Measurements from ENCODE around the gene PTPN21.
A peak's percentile ranks its signal among the peaks of the same experiment; 100 is the strongest.

PTPN21 gene

GRCh38 chr14:88554457-88555286, at the start of gene PTPN21:
Gene PTPN21 (minus strand): TSS chr14:88555007. CDS start chr14:88550417, 4,590 bp downstream.
- Mint-ChIP-seq H3K27ac (no peak within 1 kb of the TSS), H3K4me3 (peak within 1 kb of the TSS; percentile 72), H3K9me3 (no peaks in the 10 kb centered on the region), H3K36me3 (ENCODE audit: low read depth) (no peaks in the 10 kb centered on the region), H3K4me1 (ENCODE audit: low read depth) (peaks cover 42% of the 10 kb centered on the region), H3K27me3 (peaks cover 70% of the 10 kb centered on the region)
- no peak for DNase-seq

- H3K36me3 Mint-ChIP-seq (ENCODE audit: low read depth) = peaks cover 95% of the 10 kb centered on the region
- H3K4me1 Mint-ChIP-seq (ENCODE audit: low read depth) = peaks cover 40% of the 10 kb centered on the region
- no peak for DNase-seq
- H3K27ac Mint-ChIP-seq = peak overlapping the region; percentile 33
- no peaks in the 10 kb centered on the region for H3K9me3 Mint-ChIP-seq
- H3K4me3 Mint-ChIP-seq = no peak overlapping the region
- H3K27me3 Mint-ChIP-seq = no peaks in the 10 kb centered on the region
Observed at GRCh38 chr14:88604212-88604611, 49.4 kb upstream of the PTPN21 start.

- Mint-ChIP-seq H3K4me3 (peak overlapping the region; percentile 58), H3K36me3 (ENCODE audit: low read depth) (peaks cover 99% of the 10 kb centered on the region), H3K27ac (peak overlapping the region; percentile 95), H3K27me3 (no peaks in the 10 kb centered on the region), H3K9me3 (no peaks in the 10 kb centered on the region), H3K4me1 (ENCODE audit: low read depth) (peaks cover 49% of the 10 kb centered on the region)
- DNase-seq = peak; percentile 42
Observed at GRCh38 chr14:88599761-88600439, 45.1 kb upstream of the PTPN21 start.

GRCh38 chr14:88599326-88599725, 44.5 kb upstream of the PTPN21 start:
- H3K4me3 Mint-ChIP-seq = peak overlapping the region; percentile 58
- DNase-seq = no peak
- no peaks in the 10 kb centered on the region for H3K9me3 Mint-ChIP-seq
- no peaks in the 10 kb centered on the region for H3K27me3 Mint-ChIP-seq
- H3K4me1 Mint-ChIP-seq (ENCODE audit: low read depth) = peaks cover 48% of the 10 kb centered on the region
- H3K36me3 Mint-ChIP-seq (ENCODE audit: low read depth) = peaks cover 100% of the 10 kb centered on the region
- H3K27ac Mint-ChIP-seq = peak overlapping the region; percentile 95

- Mint-ChIP-seq H3K36me3 (ENCODE audit: low read depth) (peaks cover 100% of the 10 kb centered on the region), H3K4me3 (no peak overlapping the region), H3K27me3 (no peaks in the 10 kb centered on the region), H3K9me3 (no peaks in the 10 kb centered on the region), H3K27ac (peak overlapping the region; percentile 18), H3K4me1 (ENCODE audit: low read depth) (peaks cover 44% of the 10 kb centered on the region)
- no peak for DNase-seq
Observed at GRCh38 chr14:88598097-88598675, 43.4 kb upstream of the PTPN21 start.

DNA sequence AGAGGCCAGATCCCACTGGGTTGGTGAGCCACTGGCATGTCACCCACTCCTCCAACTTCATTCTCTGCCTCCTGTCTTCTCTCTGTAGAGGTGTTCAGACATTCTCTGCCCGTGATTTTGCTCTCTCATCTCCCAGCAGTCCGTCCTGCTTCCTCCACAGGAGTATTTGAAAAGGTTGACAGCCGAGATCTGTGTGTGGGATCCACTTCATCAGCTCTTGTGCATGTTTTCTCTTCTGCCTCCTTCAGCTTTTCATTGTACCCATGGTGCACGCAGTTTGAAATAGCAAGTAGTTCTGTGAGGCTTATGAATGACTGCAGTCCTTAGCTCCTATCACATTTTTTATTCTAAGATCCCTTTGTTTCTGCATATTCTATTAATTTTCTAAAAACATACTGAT, 42.8 kb upstream of the PTPN21 start:
- Mint-ChIP-seq H3K36me3 (ENCODE audit: low read depth) (peaks cover 100% of the 10 kb centered on the region), H3K27ac (no peak overlapping the region), H3K9me3 (no peaks in the 10 kb centered on the region), H3K4me3 (no peak overlapping the region), H3K4me1 (ENCODE audit: low read depth) (peaks cover 42% of the 10 kb centered on the region), H3K27me3 (no peaks in the 10 kb centered on the region)
- DNase-seq = no peak

DNA sequence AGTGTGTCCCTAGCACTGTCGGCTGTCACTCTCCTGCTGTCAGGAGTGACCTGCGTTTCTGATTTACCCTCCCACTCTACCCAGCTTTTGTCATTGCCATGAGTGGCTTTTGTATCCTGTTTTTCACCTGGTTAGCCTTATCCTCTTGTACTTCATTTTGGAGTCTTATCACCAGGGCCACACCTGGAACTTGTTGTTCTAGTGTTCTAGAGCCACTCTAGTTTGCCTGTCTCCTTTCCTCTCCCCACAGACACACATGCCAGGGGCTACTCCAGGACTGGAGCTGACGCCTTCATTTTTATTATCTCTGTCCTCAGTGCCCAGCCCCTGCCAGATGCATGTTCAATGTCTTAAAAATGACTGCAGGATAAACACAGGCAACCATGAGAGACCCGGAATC, 42.2 kb upstream of the PTPN21 start:
- no peak overlapping the region for H3K4me3 Mint-ChIP-seq
- DNase-seq = no peak
- H3K27ac Mint-ChIP-seq = no peak overlapping the region

DNA sequence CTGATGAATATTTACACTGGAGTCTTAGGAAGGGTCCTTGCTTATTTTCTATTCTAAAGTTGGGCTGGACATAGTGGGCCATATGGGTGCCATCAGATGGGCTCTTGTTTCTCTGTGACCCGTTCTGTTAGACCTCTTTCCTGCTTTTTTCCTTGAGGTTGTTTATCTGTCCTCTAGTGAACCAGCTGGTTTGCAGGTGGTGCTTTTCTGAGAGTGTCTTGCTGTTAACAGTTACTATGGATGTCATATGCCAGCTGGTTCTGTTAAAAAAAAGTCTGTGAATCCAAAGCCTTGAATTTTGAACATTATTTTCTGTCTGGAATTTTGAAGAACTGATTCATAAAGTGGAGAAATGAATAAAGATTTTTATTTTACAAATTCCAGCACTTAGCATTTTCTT, 37.2 kb upstream of the PTPN21 start:
- H3K27me3 Mint-ChIP-seq = no peaks in the 10 kb centered on the region
- H3K9me3 Mint-ChIP-seq = no peaks in the 10 kb centered on the region

More for the DNA sequence above, 42.2 kb upstream of the PTPN21 start:
- Mint-ChIP-seq H3K27me3 (no peaks in the 10 kb centered on the region), H3K4me1 (ENCODE audit: low read depth) (peaks cover 39% of the 10 kb centered on the region), H3K9me3 (no peaks in the 10 kb centered on the region), H3K36me3 (ENCODE audit: low read depth) (peaks cover 97% of the 10 kb centered on the region)

DNA sequence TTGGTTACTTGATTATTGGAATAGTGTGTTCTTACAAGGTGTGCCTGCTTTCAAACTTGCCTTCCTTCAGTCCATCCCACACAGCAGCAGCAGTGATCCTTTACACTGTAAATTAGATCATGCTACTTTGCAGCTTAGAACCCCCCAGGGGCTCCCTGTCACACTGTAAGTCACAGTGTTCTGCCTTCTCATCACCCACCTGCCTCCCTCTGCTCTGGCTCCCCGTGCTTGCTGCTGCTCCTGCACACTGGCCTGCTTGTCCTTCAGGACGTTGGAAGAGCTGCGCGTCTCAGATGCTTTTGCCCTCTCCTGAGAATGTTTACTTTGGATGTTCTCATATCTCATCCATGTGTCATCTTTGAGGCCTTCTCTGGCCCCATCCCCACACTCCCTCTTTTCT, 35.4 kb upstream of the PTPN21 start:
- H3K4me1 Mint-ChIP-seq (ENCODE audit: low read depth) = no peaks in the 10 kb centered on the region
- no peaks in the 10 kb centered on the region for H3K9me3 Mint-ChIP-seq
- H3K4me3 Mint-ChIP-seq = no peak overlapping the region
- no peak overlapping the region for H3K27ac Mint-ChIP-seq
- H3K36me3 Mint-ChIP-seq (ENCODE audit: low read depth) = peaks cover 92% of the 10 kb centered on the region
- H3K27me3 Mint-ChIP-seq = no peaks in the 10 kb centered on the region
- DNase-seq = no peak

More for the DNA sequence above, 37.2 kb upstream of the PTPN21 start:
- H3K4me1 Mint-ChIP-seq (ENCODE audit: low read depth) = peaks cover 4% of the 10 kb centered on the region
- no peak overlapping the region for H3K4me3 Mint-ChIP-seq
- DNase-seq = no peak
- H3K27ac Mint-ChIP-seq = no peak overlapping the region
- H3K36me3 Mint-ChIP-seq (ENCODE audit: low read depth) = peaks cover 95% of the 10 kb centered on the region

DNA sequence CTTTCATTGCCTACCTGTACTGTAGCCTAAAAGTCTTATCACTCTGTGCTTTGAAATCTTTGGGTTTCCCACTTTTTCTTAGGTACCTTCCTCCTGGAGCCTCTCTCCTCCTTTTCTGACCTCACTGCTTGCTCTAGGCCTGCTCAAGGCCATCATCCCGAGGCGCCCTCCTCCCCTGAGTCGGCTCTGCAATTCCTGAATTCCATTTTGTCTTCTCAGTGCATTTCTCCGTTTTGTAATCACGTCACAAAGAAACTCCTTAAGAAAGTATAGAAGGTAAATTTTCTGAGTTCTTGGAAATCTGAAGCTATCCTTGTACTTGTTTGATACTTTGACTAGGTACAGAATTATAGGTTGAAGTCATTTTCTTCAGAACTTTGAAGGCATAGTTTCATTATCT, 33.3 kb upstream of the PTPN21 start:
- Mint-ChIP-seq H3K4me3 (no peak overlapping the region), H3K27ac (no peak overlapping the region), H3K9me3 (no peaks in the 10 kb centered on the region), H3K27me3 (no peaks in the 10 kb centered on the region), H3K4me1 (ENCODE audit: low read depth) (no peaks in the 10 kb centered on the region), H3K36me3 (ENCODE audit: low read depth) (peaks cover 88% of the 10 kb centered on the region)
- no peak for DNase-seq

DNA sequence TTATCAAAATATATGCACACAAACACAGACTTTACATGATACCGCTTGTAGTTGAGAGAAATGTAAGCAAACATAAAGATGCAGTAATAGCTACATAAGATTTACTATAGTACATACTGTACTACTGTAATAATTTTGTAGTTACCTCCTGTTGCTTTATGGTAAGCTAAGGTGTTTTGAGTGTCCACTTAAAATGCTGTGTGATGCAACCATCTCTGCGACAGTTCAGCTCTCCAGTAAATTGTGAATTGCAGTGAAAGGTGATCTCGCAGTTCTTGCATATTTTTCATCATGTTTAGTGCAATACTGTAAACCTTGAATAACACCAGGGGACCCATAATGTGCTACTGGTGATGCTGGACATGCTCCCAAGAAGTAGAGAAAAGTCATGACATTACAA, 29.6 kb upstream of the PTPN21 start:
- Mint-ChIP-seq H3K9me3 (no peaks in the 10 kb centered on the region), H3K27ac (no peak overlapping the region), H3K4me1 (ENCODE audit: low read depth) (no peaks in the 10 kb centered on the region), H3K27me3 (no peaks in the 10 kb centered on the region), H3K36me3 (ENCODE audit: low read depth) (peaks cover 89% of the 10 kb centered on the region), H3K4me3 (no peak overlapping the region)
- DNase-seq = no peak

DNA sequence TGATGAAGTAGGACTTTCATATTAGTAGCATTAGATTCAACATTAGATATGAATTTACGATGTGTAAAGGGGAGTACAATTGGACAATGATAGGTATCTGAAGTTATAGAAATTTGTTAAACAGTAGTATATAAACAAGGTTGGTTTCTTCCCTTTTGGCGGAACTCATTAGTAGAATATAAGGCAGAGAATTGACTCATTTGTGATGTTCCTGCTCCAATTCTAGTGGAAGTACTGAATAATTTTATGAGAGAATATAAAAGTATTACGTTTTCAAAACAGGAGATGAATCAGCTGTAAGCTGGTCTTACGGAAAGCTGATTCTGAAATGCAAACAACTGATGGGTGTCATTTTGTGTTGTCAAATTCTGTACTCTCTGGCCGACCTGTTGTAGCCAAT, 21.4 kb upstream of the PTPN21 start:
- Mint-ChIP-seq H3K27me3 (no peaks in the 10 kb centered on the region), H3K4me1 (ENCODE audit: low read depth) (no peaks in the 10 kb centered on the region), H3K27ac (no peak overlapping the region), H3K36me3 (ENCODE audit: low read depth) (peaks cover 91% of the 10 kb centered on the region), H3K9me3 (no peaks in the 10 kb centered on the region), H3K4me3 (no peak overlapping the region)
- DNase-seq = no peak

DNA sequence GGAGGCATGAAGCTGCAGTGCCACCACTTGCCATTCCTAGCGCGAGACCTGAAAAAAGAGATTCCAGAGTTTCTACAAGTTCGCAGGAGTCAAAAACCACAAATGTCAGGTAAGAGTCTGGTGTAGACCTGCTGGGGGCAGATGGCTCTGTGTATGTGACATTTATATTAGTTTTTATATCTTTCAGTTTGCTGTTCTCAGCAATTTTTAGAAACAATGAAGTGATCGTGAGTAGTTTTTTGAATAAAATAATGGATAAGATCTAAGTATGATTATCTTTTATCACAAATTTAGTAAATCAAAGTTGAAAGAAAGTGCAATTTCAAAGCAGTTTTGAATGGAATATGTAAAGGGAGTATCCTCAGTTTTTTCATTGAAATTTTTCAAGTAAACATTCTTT, 17.3 kb upstream of the PTPN21 start:
- H3K9me3 Mint-ChIP-seq = no peaks in the 10 kb centered on the region
- no peak overlapping the region for H3K27ac Mint-ChIP-seq
- no peak for DNase-seq
- H3K36me3 Mint-ChIP-seq (ENCODE audit: low read depth) = peaks cover 90% of the 10 kb centered on the region
- no peaks in the 10 kb centered on the region for H3K27me3 Mint-ChIP-seq
- H3K4me3 Mint-ChIP-seq = no peak overlapping the region
- H3K4me1 Mint-ChIP-seq (ENCODE audit: low read depth) = peaks cover 4% of the 10 kb centered on the region

DNA sequence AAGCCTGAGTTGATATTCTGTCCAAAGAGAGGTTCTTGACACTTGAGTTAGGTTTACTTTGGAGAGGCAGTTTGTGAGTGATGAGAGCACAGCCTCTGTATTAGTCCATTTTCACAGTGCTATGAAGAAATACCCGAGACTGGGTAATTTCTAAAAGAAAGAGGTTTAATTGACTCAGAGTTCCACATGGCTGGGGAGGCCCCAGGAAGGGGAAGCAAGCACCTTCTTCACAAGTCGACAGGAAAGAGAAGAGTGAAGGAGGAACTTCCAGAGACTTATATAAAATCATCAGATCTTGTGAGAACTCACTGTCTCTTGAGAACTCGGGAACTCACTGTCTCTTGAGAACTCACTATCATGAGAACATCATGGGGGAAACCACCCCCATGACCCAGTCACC, 13.4 kb upstream of the PTPN21 start:
- Mint-ChIP-seq H3K27me3 (no peaks in the 10 kb centered on the region), H3K4me3 (no peak overlapping the region), H3K36me3 (ENCODE audit: low read depth) (peaks cover 78% of the 10 kb centered on the region), H3K27ac (no peak overlapping the region), H3K9me3 (no peaks in the 10 kb centered on the region), H3K4me1 (ENCODE audit: low read depth) (peaks cover 21% of the 10 kb centered on the region)
- DNase-seq = no peak

GRCh38 chr14:88565427-88565826, 10.6 kb upstream of the PTPN21 start:
- Mint-ChIP-seq H3K9me3 (no peaks in the 10 kb centered on the region), H3K4me3 (no peak overlapping the region)

More at GRCh38 chr14:88565427-88565826, 10.6 kb upstream of the PTPN21 start:
- peaks cover 31% of the 10 kb centered on the region for H3K4me1 Mint-ChIP-seq (ENCODE audit: low read depth)
- H3K27me3 Mint-ChIP-seq = peaks cover 10% of the 10 kb centered on the region
- no peak for DNase-seq
- H3K36me3 Mint-ChIP-seq (ENCODE audit: low read depth) = peaks cover 58% of the 10 kb centered on the region
- no peak overlapping the region for H3K27ac Mint-ChIP-seq

Data from activated T-cell treated with anti-CD3 and anti-CD28 coated beads, Interleukin-2, amount 50 U/mL, for 24 hours (primary cell).